Measurements from ENCODE around the gene DMC1. TPM values are rescaled to one million over a fixed set of nuclear protein-coding genes. Genes with fewer than 3 reads are reported as not detected.
"Not testable (repeated sequence)": the region's sequence is repeated elsewhere in the genome, so short reads cannot be mapped to it uniquely, and the experiment has no call there.

Gene DMC1
- total RNA-seq, 1 donor: 1.4 TPM

DNA sequence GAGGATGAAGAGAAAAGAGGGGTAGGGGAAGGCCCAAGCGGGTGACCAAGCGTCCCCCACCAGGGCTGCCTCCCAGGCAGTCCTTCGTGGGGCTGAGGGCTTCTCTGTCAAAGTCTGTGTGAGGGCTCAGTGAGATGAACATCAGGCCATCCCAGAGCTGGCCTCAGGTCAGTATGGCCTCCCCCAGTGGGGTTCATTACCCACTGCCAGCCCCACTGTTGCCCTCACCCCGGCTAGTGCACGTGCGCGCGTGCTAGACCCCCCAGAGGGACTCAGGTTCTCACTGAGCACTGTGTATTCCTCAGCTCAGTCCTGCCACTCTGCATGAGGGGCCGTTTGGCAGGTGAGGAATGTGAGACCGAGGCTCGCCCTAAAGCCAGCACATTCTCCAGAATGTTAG is 98.7 kb downstream of the DMC1 start:
- Histone ChIP-seq H3K27me3 (ENCODE audit: insufficient read depth, low read length) (peaks cover 16% of the 10 kb centered on the region), H3K9me3 (ENCODE audit: low read depth, low read length) (no peaks in the 10 kb centered on the region), H3K4me3 (ENCODE audit: low read length) (no peak overlapping the region)

GRCh38 chr22:38470179-38470578 is 99.8 kb downstream of the DMC1 start:
- not testable (repeated sequence) for H3K9me3 ChIP-seq (ENCODE audit: low read depth, low read length); H3K4me3 ChIP-seq (ENCODE audit: low read length); H3K4me1 ChIP-seq (ENCODE audit: insufficient read depth, low read length)
- H3K27me3 ChIP-seq (ENCODE audit: insufficient read depth, low read length): peaks cover 21% of the 10 kb centered on the region

More for the DNA sequence above, 98.7 kb downstream of the DMC1 start:
- H3K4me1 ChIP-seq (ENCODE audit: insufficient read depth, low read length): peaks cover 9% of the 10 kb centered on the region

DNA sequence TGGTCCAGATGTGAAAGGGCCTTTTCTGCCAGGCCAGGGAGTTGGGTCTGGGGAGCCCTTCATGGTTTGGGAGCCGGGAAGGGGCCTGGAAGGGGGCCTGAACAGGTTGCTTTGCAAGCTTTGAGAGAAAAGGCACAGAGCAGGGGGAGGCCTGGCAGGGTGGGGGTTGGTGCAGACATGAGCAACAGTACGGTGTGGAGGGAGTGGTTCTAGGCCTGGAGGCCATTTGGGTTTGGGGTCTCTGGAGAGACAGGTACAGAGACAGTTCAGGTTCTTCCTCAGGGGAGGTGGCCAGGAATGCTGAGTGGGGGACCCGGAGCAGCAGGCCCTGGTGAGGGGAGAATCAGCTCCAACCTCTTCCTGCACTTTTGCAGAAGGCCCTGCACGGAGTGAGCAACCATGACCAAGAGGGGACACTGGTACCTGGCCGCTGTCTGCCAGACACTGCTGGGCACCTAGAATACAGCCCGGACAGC is 100.6 kb downstream of the DMC1 start:
- peaks cover 23% of the 10 kb centered on the region for H3K27me3 ChIP-seq (ENCODE audit: insufficient read depth, low read length)
- no peaks in the 10 kb centered on the region for H3K9me3 ChIP-seq (ENCODE audit: low read depth, low read length)
- H3K4me1 ChIP-seq (ENCODE audit: insufficient read depth, low read length): peaks cover 9% of the 10 kb centered on the region
- no peak overlapping the region for H3K4me3 ChIP-seq (ENCODE audit: low read length)

Other genes starting within 250 kb of the DMC1 start
- not detected for gene KCNJ4, start 115.0 kb downstream of the DMC1 start, total RNA-seq
- gene KDELR3, start 102.1 kb downstream of the DMC1 start, total RNA-seq: not detected
- gene DDX17, start 63.9 kb downstream of the DMC1 start, total RNA-seq: 576 TPM
- not detected for gene FAM227A, start 86.2 kb upstream of the DMC1 start, total RNA-seq
- 1.4 TPM for gene CBY1, start 86.5 kb upstream of the DMC1 start, total RNA-seq
- gene TOMM22, start 111.8 kb upstream of the DMC1 start, total RNA-seq: 50.8 TPM
- gene JOSD1, start 130.8 kb upstream of the DMC1 start, total RNA-seq: 187 TPM
- gene GTPBP1, start 135.8 kb upstream of the DMC1 start, total RNA-seq: 116 TPM
- gene SUN2, start 185.8 kb upstream of the DMC1 start, total RNA-seq: 190 TPM
- gene DNAL4, start 224.0 kb upstream of the DMC1 start, total RNA-seq: 3.0 TPM

Data from mononuclear cell (primary cell).